Right ventricle myocardium inferior (tissue), 1 donor: ENCODE data around the gene SEC62. TPM values are rescaled to one million over a fixed set of nuclear protein-coding genes. Genes with fewer than 3 reads are reported as not detected.
A peak's percentile ranks its signal among the peaks of the same experiment; 100 is the strongest.
"Not testable (repeated sequence)": the region's sequence is repeated elsewhere in the genome, so short reads cannot be mapped to it uniquely, and the experiment has no call there.

Experiments
- ATAC-seq: fragments of 200-7000 bp; cut with Tn5 transposase; one replicate; pipeline ENCODE4 v1.9.1; 2020; ENCODE audit warnings: mild to moderate bottlenecking, moderate library complexity
- DNase-seq: peaks from one replicate; pipeline ENCODE4 v3.0.0; 2021; ENCODE audit errors: missing footprints
- intact Hi-C: fragments of 100-400 bp; cut with DNase I; formaldehyde crosslinking; loops from one replicate; pipeline ENCODE4 v1.11.0; 2022
- total RNA-seq: library from RNA; stranded (reverse); fragmentation: NEBNext Ultra II Directional; extraction: Animal tissue kit (Norgen Biotek cat#: 25700); gene quantifications from one replicate; pipeline ENCODE4 v1.2.1, GENCODE V29; 2021
- donor health status: DM: no; HTN: yes; CAD: no; lungs with severe emphysema.

Gene SEC62
- total RNA-seq, 1 donor from 2014 or later = 78.0 TPM

GRCh38 chr3:170002879-170003278, 36.3 kb downstream of the SEC62 start:
- intact Hi-C loops = no loop called here
- ATAC-seq (no peak), DNase-seq (no peak)

- DNase-seq (no peak), ATAC-seq (peak; percentile 20)
- intact Hi-C loops = no loop called here
Measured at GRCh38 chr3:170003881-170004356, 37.3 kb downstream of the SEC62 start.

GRCh38 chr3:170007031-170007663, 40.5 kb downstream of the SEC62 start:
- DNase-seq (no peak), ATAC-seq (no peak)
- intact Hi-C loops = no loop called here

- intact Hi-C loops = no loop called here
- ATAC-seq (no peak), DNase-seq (no peak)
Measured at GRCh38 chr3:170010498-170010897, 43.9 kb downstream of the SEC62 start.

GRCh38 chr3:170012683-170013400, 46.2 kb downstream of the SEC62 start:
- no peak for DNase-seq
- no peak for ATAC-seq
- intact Hi-C loops = no loop called here

GRCh38 chr3:170016057-170016456, 49.5 kb downstream of the SEC62 start:
- DNase-seq (no peak), ATAC-seq (no peak)

GRCh38 chr3:170019306-170019705, 52.7 kb downstream of the SEC62 start:
- DNase-seq, intact Hi-C loops, ATAC-seq: not testable (repeated sequence)

More at GRCh38 chr3:170016057-170016456, 49.5 kb downstream of the SEC62 start:
- intact Hi-C loops = no loop called here

GRCh38 chr3:170021083-170021482, 54.5 kb downstream of the SEC62 start:
- DNase-seq = no peak
- ATAC-seq = no peak
- intact Hi-C loops = no loop called here

GRCh38 chr3:170022336-170022735, 55.7 kb downstream of the SEC62 start:
- DNase-seq (no peak), ATAC-seq (no peak)
- intact Hi-C loops = no loop called here

- DNase-seq = no peak
- intact Hi-C loops = no loop called here
- no peak for ATAC-seq
Measured at GRCh38 chr3:170023165-170023564, 56.6 kb downstream of the SEC62 start.

- ATAC-seq (no peak), DNase-seq (no peak)
- intact Hi-C loops = no loop called here
Measured at GRCh38 chr3:170024581-170024980, 58.0 kb downstream of the SEC62 start.

- ATAC-seq = no peak
- intact Hi-C loops = no loop called here
- no peak for DNase-seq
Measured at GRCh38 chr3:170027233-170028102, 60.9 kb downstream of the SEC62 start.

DNA sequence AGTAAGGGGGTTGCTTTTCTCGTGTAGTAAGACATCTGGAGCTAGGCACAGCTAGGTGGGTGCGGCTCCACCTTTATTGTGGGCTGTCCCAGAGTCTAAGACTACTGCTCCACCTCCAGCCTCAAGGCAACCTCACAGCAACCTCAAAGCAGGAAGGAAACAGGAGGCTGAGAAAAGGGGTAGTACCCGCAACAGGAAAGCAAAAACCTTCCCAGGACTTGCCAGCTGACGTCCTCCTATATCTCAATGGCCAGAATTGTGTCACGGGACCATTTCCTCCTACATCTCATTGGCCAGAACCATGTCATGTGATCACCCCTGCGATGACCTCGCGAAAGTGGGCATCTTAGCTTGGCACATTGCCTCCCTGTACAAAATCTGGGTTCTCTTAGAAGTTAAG, 66.9 kb downstream of the SEC62 start:
- DNase-seq (no peak), ATAC-seq (no peak)
- intact Hi-C loops = loop anchor here (10.0 kb wide), 1 partner anchor 169 kb away; the partner anchor contains the start of gene LRRC31

GRCh38 chr3:170037463-170038433, 71.1 kb downstream of the SEC62 start, which contains the start of gene GPR160:
TSS of gene GPR160 (plus strand) at chr3:170037995. CDS start at chr3:170083973, 45,978 bp downstream.
- intact Hi-C loops = loop anchor here (10.0 kb wide), 1 partner anchor 173 kb away; the partner anchor contains the start of gene LRRC31
- DNase-seq (peak; percentile 94), ATAC-seq (peak; percentile 59)

- no peak for ATAC-seq
- DNase-seq = peak; percentile 76
- intact Hi-C loops = loop anchor here (10.0 kb wide), 1 partner anchor 174 kb away; the partner anchor contains the start of gene LRRC31
Measured at GRCh38 chr3:170038434-170039110, 72.0 kb downstream of the SEC62 start.

DNA sequence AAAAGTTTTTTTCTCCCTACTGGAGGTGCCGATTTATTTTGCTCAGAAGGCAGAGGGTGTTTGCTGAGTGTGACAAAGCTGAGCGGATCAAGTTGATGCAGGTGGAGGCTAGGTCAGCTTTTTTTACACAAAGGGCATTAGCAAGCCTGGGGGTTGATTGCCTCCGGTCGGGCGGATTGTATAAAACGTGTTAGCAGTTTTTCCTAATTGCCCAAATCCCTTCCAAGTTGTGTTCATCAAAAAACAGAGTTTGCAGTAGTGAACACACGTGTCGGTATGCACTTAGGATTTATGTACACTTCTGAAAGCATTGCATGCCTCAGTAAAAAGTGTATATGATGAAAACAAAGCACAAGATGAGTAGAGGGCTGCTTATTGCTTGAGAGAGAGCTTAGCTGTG, 73.8 kb downstream of the SEC62 start:
- DNase-seq (no peak), ATAC-seq (no peak)
- intact Hi-C loops = no loop called here

GRCh38 chr3:170043506-170043905, 76.9 kb downstream of the SEC62 start:
- intact Hi-C loops = no loop called here
- DNase-seq (no peak), ATAC-seq (no peak)
